Gastrocnemius medialis (tissue), 4 donors: ENCODE results near the gene EPSTI1.

Experiments used
- CTCF ChIP-seq, 5 experiments: fragments of 450-650 bp in 3 of 5; fragments of 200-600 bp in 2 of 5; sonication (generic) in 2 of 5; IDR thresholded peaks in 4 of 5; conservative IDR thresholded peaks in 1 of 5; 1 replicate in 4 of 5; 2 replicates in 1 of 5; pipeline ENCODE4 v1.5.1; 2016 to 2019; ENCODE audit warnings: antibody characterized with exemption in 5 of 5, mild to moderate bottlenecking in 3 of 5, moderate library complexity in 3 of 5
- POLR2A ChIP-seq, 2 donors: fragments of 450-650 bp; IDR thresholded peaks; one replicate each; pipeline ENCODE4 v1.6.1; 2017; ENCODE audit warnings: antibody characterized with exemption in 2 of 2, mild to moderate bottlenecking in 2 of 2, moderate library complexity in 2 of 2

- TF ChIP-seq POLR2A (IDR thresholded peaks at IDR 0.05) (no peak), CTCF (IDR thresholded peaks at IDR 0.05 in 4 of 5, conservative IDR thresholded peaks at IDR 0.05 in 1 of 5) (no peak)
These were observed 65.5 kb downstream of the EPSTI1 start for GRCh38 chr13:42926555-42926954.
